HepG2 (cell line): ENCODE results near the gene PXMP4. TPM values are rescaled to one million over a fixed set of nuclear protein-coding genes. Genes with fewer than 3 reads are reported as not detected.

Experiments
- ATAC-seq: fragments of 200-7000 bp; cut with Tn5 transposase; 3 replicates; pipeline ENCODE4 v1.9.1; 2020; ENCODE audit warnings: mild to moderate bottlenecking, moderate library complexity
- BruUV-seq: library from RNA; stranded (reverse); fragments of 400-500 nt; replicated peaks from 2 replicates; lab custom pipeline; 2021; lab: Mats Ljungman, UMichigan
- CTCF ChIA-PET: fragments of 300-600 bp; formaldehyde crosslinking; extraction: SDS; loops from one replicate; lab custom pipeline; 2021; ENCODE audit warnings: low total read pairs, inconsistent platforms, low intra/inter-chr PET ratio; lab: Yijun Ruan, JAX
- POLR2A ChIA-PET: fragments of 350-600 bp; sonication (Branson Sonifier 250); formaldehyde crosslinking; loops from one replicate; lab custom pipeline; 2020; ENCODE audit warnings: antibody characterized with exemption, inconsistent platforms; lab: Yijun Ruan, JAX
- DNase-seq: peaks from one replicate; pipeline ENCODE4 v3.0.0-alpha.2; 2015; ENCODE audit warnings: low spot score
- FAIRE-seq: peaks from 3 replicates; lab custom pipeline; 2011; peaks lifted over from hg19 to GRCh38; lab: Jason Lieb, UNC
- H2AFZ ChIP-seq: one replicate; pipeline ENCODE4 v1.6.1; 2011; ENCODE audit warnings: low read length, inconsistent platforms
- H3K27ac ChIP-seq: fragments of 300-600 bp; 3 replicates; pipeline ENCODE4 v1.8.0; 2011; ENCODE audit warnings: mixed run types, mild to moderate bottlenecking, mixed read lengths, low read length, inconsistent platforms; ENCODE audit not compliant: insufficient read depth; ENCODE audit errors: extremely low read length
- H3K27me3 ChIP-seq, 2 experiments: fragments of 200-600 bp in 1 of 2; 2 replicates in 1 of 2; 3 replicates in 1 of 2; pipeline versions ENCODE4 v1.6.0 to v1.8.0; 2011; ENCODE audit warnings: low read length in 2 of 2, mild to moderate bottlenecking in 2 of 2, moderate library complexity in 2 of 2, inconsistent platforms in 1 of 2; ENCODE audit not compliant: insufficient read depth in 2 of 2, control insufficient read depth in 1 of 2
- H3K36me3 ChIP-seq, 2 experiments: fragments of 200-600 bp in 1 of 2; replicated peaks in 1 of 2; 2 replicates in 1 of 2; 3 replicates in 1 of 2; pipeline versions ENCODE4 v1.5.1 to v1.8.0; 2011; ENCODE audit warnings: low read length in 2 of 2, inconsistent platforms in 1 of 2; ENCODE audit not compliant: insufficient read depth in 2 of 2, control insufficient read depth in 1 of 2
- H3K4me1 ChIP-seq: 2 replicates; pipeline ENCODE4 v1.5.1; 2012; ENCODE audit warnings: low read length, inconsistent platforms; ENCODE audit not compliant: insufficient read depth
- H3K4me2 ChIP-seq: 2 replicates; pipeline ENCODE4 v1.6.0; 2011; ENCODE audit warnings: low read depth, low read length, inconsistent platforms
- H3K4me3 ChIP-seq, 3 experiments: fragments of 200-600 bp in 1 of 3; sonication (generic), shearing (Covaris generic) in 1 of 3; replicated peaks in 1 of 3; 2 replicates each; pipeline ENCODE4 v1.5.1; 2011 to 2016; ENCODE audit warnings: low read length in 3 of 3, inconsistent platforms in 2 of 3, low read depth in 2 of 3, mild to moderate bottlenecking in 2 of 3, control low read depth in 1 of 3, mixed read lengths in 1 of 3; ENCODE audit not compliant: insufficient read depth in 1 of 3
- H3K79me2 ChIP-seq: one replicate; pipeline ENCODE4 v1.6.1; 2011; ENCODE audit warnings: low read length, inconsistent platforms; ENCODE audit not compliant: insufficient read depth
- H3K9ac ChIP-seq: 2 replicates; pipeline ENCODE4 v1.6.0; 2011; ENCODE audit warnings: mild to moderate bottlenecking, low read depth, low read length, inconsistent platforms; ENCODE audit not compliant: insufficient read depth
- H3K9me3 ChIP-seq: 2 replicates; pipeline ENCODE4 v1.5.1; 2012; ENCODE audit warnings: mild to moderate bottlenecking, low read length
- H4K20me1 ChIP-seq: 2 replicates; pipeline ENCODE4 v1.6.0; 2011; ENCODE audit warnings: inconsistent platforms, mild to moderate bottlenecking, low read length, moderate library complexity; ENCODE audit not compliant: insufficient read depth
- ATAD3A ChIP-seq: sonication (generic); formaldehyde crosslinking; IDR thresholded peaks from 2 replicates; pipeline ENCODE4 v1.4.0; 2020; ENCODE audit warnings: missing genetic modification reagents
- ATF4 ChIP-seq, 2 experiments: fragments of 450-650 bp in 1 of 2; sonication (generic) in 1 of 2; formaldehyde crosslinking; IDR thresholded peaks; 2 replicates each; pipeline versions ENCODE4 v1.5.0 to v1.8.0; 2020 to 2022; ENCODE audit warnings: mild to moderate bottlenecking in 1 of 2, missing genetic modification reagents in 1 of 2
- FOXM1 ChIP-seq: sonication (generic); formaldehyde crosslinking; IDR thresholded peaks from 2 replicates; pipeline ENCODE4 v1.5.0; 2020; ENCODE audit warnings: missing genetic modification reagents
- NFATC3 ChIP-seq: sonication (generic); formaldehyde crosslinking; IDR thresholded peaks from 2 replicates; pipeline ENCODE4 v1.5.1; 2020; ENCODE audit warnings: mild to moderate bottlenecking, missing genetic modification reagents
- NONO ChIP-seq, 2 experiments: fragments of 450-650 bp in 1 of 2; sonication (generic) in 1 of 2; formaldehyde crosslinking in 1 of 2; IDR thresholded peaks in 1 of 2; conservative IDR thresholded peaks in 1 of 2; 2 replicates each; pipeline versions ENCODE4 v1.6.1 to v1.8.0; 2017 to 2022; ENCODE audit warnings: mild to moderate bottlenecking in 1 of 2, missing genetic modification reagents in 1 of 2, moderate library complexity in 1 of 2
- PATZ1 ChIP-seq: sonication (generic); formaldehyde crosslinking; IDR thresholded peaks from 2 replicates; pipeline ENCODE4 v1.4.0; 2020; ENCODE audit warnings: missing genetic modification reagents
- POLR2AphosphoS5 ChIP-seq: IDR thresholded peaks from 2 replicates; pipeline ENCODE4 v1.6.1; 2012; ENCODE audit warnings: low read depth, low read length
- PTBP1 ChIP-seq: fragments of 200-400 bp; formaldehyde crosslinking; IDR thresholded peaks from 2 replicates; pipeline ENCODE4 v1.6.1; 2018; ENCODE audit warnings: low read length, low read depth; ENCODE audit not compliant: poor library complexity, severe bottlenecking
- SMAD1 ChIP-seq: sonication (generic); formaldehyde crosslinking; IDR thresholded peaks from 2 replicates; pipeline ENCODE4 v1.4.0; 2020; ENCODE audit warnings: missing genetic modification reagents, low read depth, mild to moderate bottlenecking, borderline replicate concordance
- ZNF256 ChIP-seq: sonication (generic); formaldehyde crosslinking; conservative IDR thresholded peaks from 2 replicates; pipeline ENCODE4 v1.4.0; 2020; ENCODE audit warnings: missing genetic modification reagents
- ZNF282 ChIP-seq: fragments of 450-650 bp; IDR thresholded peaks from 2 replicates; pipeline ENCODE4 v1.6.1; 2018; ENCODE audit not compliant: partially characterized antibody
- ZNF569 ChIP-seq: sonication (generic); formaldehyde crosslinking; IDR thresholded peaks from 2 replicates; pipeline ENCODE4 v1.5.0; 2020; ENCODE audit warnings: mild to moderate bottlenecking, missing genetic modification reagents, moderate library complexity, borderline replicate concordance
- ZNF691 ChIP-seq: sonication (generic); formaldehyde crosslinking; IDR thresholded peaks from 2 replicates; pipeline ENCODE4 v1.4.0; 2020; ENCODE audit warnings: missing genetic modification reagents, low read depth, mild to moderate bottlenecking, borderline replicate concordance
- ZNF776 ChIP-seq: sonication (generic); formaldehyde crosslinking; IDR thresholded peaks from 2 replicates; pipeline ENCODE4 v1.4.0; 2020; ENCODE audit warnings: mild to moderate bottlenecking, missing genetic modification reagents
- WGBS: methylation state at CpG from one replicate; pipeline ENCODE4 v1.1.6; 2017; ENCODE audit warnings: low lambda C conversion rate; 5-methylcytosine and 5-hydroxymethylcytosine counted together
- in situ Hi-C: cut with HindIII; loops from 2 replicates; pipeline ENCODE4 v1.10.0; 2017; ENCODE audit warnings: low pct_unique_long_range_greater_than_20kb; ENCODE audit not compliant: extremely low pct_ligation_motif_present
- intact Hi-C: fragments of 100-400 bp; cut with micrococcal nuclease; formaldehyde crosslinking; loops from one replicate; pipeline ENCODE4 v1.10.0; 2022; ENCODE audit not compliant: unreplicated experiment
- polyA plus RNA-seq, 8 experiments: library from polyadenylated mRNA; depleted of rRNA in 3 of 8; stranded (reverse) in 7 of 8; unstranded in 1 of 8; fragments of >200 nt; fragmentation: Illumina TruSeq in 4 of 8; extraction: Trizol in 4 of 8; gene quantifications; 2 replicates each; pipeline versions ENCODE4 v1.2.1 to v1.2.3, GENCODE V29; 2011 to 2016; ENCODE audit warnings: low read depth in 4 of 8, missing spikeins in 1 of 8, mixed read lengths in 1 of 8; ENCODE audit not compliant: insufficient read depth in 1 of 8
- total RNA-seq, 5 experiments: library from RNA; depleted of rRNA; stranded (reverse); fragments of >200 nt; fragmentation: Illumina TruSeq; extraction: Trizol; gene quantifications; 2 replicates each; pipeline ENCODE4 v1.2.3, GENCODE V29; 2016; ENCODE audit warnings: low read depth in 1 of 5
- TF ChIP-seq, protein P1 (sequence below): IDR thresholded peaks from 2 replicates; pipeline ENCODE4 v1.6.1; 2012; ENCODE audit warnings: inconsistent platforms

Gene PXMP4
- total and polyA plus RNA-seq, 2 of the 13 experiments (the other 11 are each of a cell fraction or from before 2014, with no cell fraction given) = not detected

DNA sequence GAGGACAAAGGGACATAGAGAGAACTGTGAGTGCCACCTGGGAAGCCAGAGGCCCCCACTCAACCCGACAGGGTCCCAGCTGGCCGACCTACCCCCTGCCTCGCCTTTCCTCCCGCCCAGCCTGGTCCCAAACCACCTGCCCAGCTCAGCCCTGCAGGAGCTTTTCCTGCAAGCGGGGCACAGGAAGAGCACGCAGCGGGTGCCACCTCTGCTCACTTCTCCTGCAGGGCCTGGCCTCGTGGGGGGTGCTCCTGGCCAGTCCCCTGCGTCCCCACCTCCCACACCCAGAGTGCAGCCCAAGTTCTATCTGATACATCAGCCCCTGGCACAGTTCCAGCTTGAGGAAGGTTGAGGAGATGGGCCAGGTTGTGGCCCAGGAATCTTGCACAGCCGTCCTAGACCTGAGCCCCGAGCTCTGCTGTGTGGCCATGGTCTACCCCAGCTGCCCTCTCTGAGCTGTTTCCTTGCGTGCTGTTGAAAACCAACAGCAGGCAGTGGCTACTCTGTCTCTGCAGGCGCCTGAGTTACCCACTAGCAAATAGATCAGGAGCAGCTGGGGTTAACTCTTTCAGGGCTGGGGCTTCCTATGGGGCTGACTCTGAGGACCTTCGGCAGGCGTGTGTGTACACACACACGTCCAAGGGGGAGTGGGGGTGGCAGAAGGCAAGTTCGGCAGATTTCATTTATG, 47.5 kb downstream of the PXMP4 start:
- Histone ChIP-seq H4K20me1 (0 out of 2 replicates have a peak, but pooled peaks cover 3% of the 10 kb centered on the region), H3K27me3 (peaks cover 0 to 3% of the 10 kb centered on the region in 2 experiments; a peak in 1 of 5 replicates), H3K36me3 (peaks cover 17 to 48% of the 10 kb centered on the region in 2 experiments), H3K4me2 (peak overlapping the region; percentile 83), H3K9me3 (no peaks in the 10 kb centered on the region), H3K9ac (peak overlapping the region; percentile 94), H3K4me1 (peaks cover 51% of the 10 kb centered on the region), H3K27ac (peak overlapping the region; percentile 81), H3K4me3 (peak overlapping the region; percentile 81 to 96 (median 96)), H3K79me2 (peaks cover 24% of the 10 kb centered on the region), H2AFZ (no peak overlapping the region)
- in situ Hi-C loops = no loop called here
- POLR2A ChIA-PET = interaction anchor here (0.9 to 2.4 kb wide), 5 partner anchors 9 to 229 kb away, joined by 3 to 16 read pairs (median 3); partner anchors contain the start of genes CBFA2T2 and SNTA1
- 48% methylated on average over 17 of the region's 17 CpGs for WGBS
- intact Hi-C loops = loop anchor here (5.0 kb wide), 2 partner anchors 60 to 325 kb away; partner anchors contain the start of gene ZNF341
- peak; percentile 18 for FAIRE-seq
- DNase-seq = no peak
- no TSS peak for BruUV-seq
- CTCF ChIA-PET = interaction anchor here (0.6 kb wide), 1 partner anchor 61 kb away, joined by 3 read pairs; no protein-coding TSS in a partner anchor
- ATAC-seq = peak; percentile 1; the same call in 1 of the 3 replicates
- TF ChIP-seq ZNF569 (CRISPR knock-in tag) (0 out of 2 replicates have a peak, but pooled peaks have one; percentile 3), POLR2AphosphoS5 (peak; percentile 32; the same call in 1 of the 2 replicates), FOXM1 (CRISPR knock-in tag) (no peak), SMAD1 (CRISPR knock-in tag) (peak; percentile 77; the same call in 1 of the 2 replicates), NONO (IDR thresholded peaks at IDR 0.05) (no peak), NONO (CRISPR knock-in tag; conservative IDR thresholded peaks at IDR 0.05) (peak; percentile 53; the same call in 1 of the 2 replicates), ATAD3A (CRISPR knock-in tag) (0 out of 2 replicates have a peak, but pooled peaks have one; percentile 38), ZNF256 (CRISPR knock-in tag) (no peak), ZNF282 (no peak), ZNF776 (CRISPR knock-in tag) (no peak), NFATC3 (CRISPR knock-in tag) (no peak), PTBP1 (peak; percentile 28), ATF4 (CRISPR knock-in tag; IDR thresholded peaks at IDR 0.05) (0 out of 4 replicates have a peak, but pooled peaks of 1 of the 2 experiments have one; percentile 48), ZNF691 (CRISPR knock-in tag) (peak; percentile 32; the same call in 1 of the 2 replicates), PATZ1 (CRISPR knock-in tag) (peak; percentile 23; the same call in 1 of the 2 replicates)
- TF ChIP-seq, protein P1, sequence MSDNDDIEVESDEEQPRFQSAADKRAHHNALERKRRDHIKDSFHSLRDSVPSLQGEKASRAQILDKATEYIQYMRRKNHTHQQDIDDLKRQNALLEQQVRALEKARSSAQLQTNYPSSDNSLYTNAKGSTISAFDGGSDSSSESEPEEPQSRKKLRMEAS = peak; percentile 15; the same call in 1 of the 2 replicates
